IMR-90 (cell line): Measurements from ENCODE around the gene MRPL41. TPM values are rescaled to one million over a fixed set of nuclear protein-coding genes. Genes with fewer than 3 reads are reported as not detected.
"Not testable (repeated sequence)": the region's sequence is repeated elsewhere in the genome, so short reads cannot be mapped to it uniquely, and the experiment has no call there.

Experiments
- ATAC-seq: fragments of 200-7000 bp; cut with Tn5 transposase; 2 replicates; pipeline ENCODE4 v1.9.1; 2020; ENCODE audit warnings: low read depth, mild to moderate bottlenecking, moderate library complexity
- BruUV-seq: library from RNA; stranded (reverse); fragments of 400-500 nt; replicated peaks from 2 replicates; lab custom pipeline; 2021; lab: Mats Ljungman, UMichigan
- CTCF ChIA-PET: fragments of 300-600 bp; formaldehyde crosslinking; extraction: SDS; loops from one replicate; lab custom pipeline; 2021; ENCODE audit warnings: antibody characterized with exemption; lab: Yijun Ruan, JAX
- POLR2A ChIA-PET: fragments of 300-600 bp; sonication (Branson Sonifier 250); formaldehyde crosslinking; loops from one replicate; lab custom pipeline; 2022; ENCODE audit warnings: antibody characterized with exemption; ENCODE audit not compliant: unreplicated experiment; lab: Charles Lee
- DNase-seq: peaks from one replicate; pipeline ENCODE4 v3.0.0; 2013
- H2AFZ ChIP-seq: replicated peaks from 2 replicates; pipeline ENCODE3; 2013; ENCODE audit warnings: low read length, mild to moderate bottlenecking; ENCODE audit not compliant: poor library complexity
- H2AK5ac ChIP-seq: 2 replicates; pipeline ENCODE4 v1.6.1; 2013; ENCODE audit warnings: low read depth, low read length, inconsistent platforms
- H2AK9ac ChIP-seq: replicated peaks from 2 replicates; pipeline ENCODE3; 2013; ENCODE audit warnings: mild to moderate bottlenecking, low read depth, low read length, moderate library complexity; ENCODE audit not compliant: poor library complexity
- H2BK120ac ChIP-seq: 2 replicates; pipeline ENCODE4 v1.6.1; 2013; ENCODE audit warnings: low read depth, low read length, inconsistent platforms
- H2BK15ac ChIP-seq: 3 replicates; pipeline ENCODE4 v1.6.1; 2013; ENCODE audit warnings: low read depth, low read length, inconsistent platforms
- H2BK20ac ChIP-seq: 2 replicates; pipeline ENCODE4 v1.6.1; 2013; ENCODE audit warnings: low read depth, mild to moderate bottlenecking, inconsistent platforms, low read length, moderate library complexity
- H2BK5ac ChIP-seq: 2 replicates; pipeline ENCODE4 v1.6.1; 2013; ENCODE audit warnings: mild to moderate bottlenecking, low read depth, low read length, inconsistent platforms; ENCODE audit not compliant: poor library complexity, severe bottlenecking
- H3K14ac ChIP-seq: replicated peaks from 2 replicates; pipeline ENCODE4 v1.6.1; 2013; ENCODE audit warnings: low read depth, low read length, inconsistent platforms
- H3K18ac ChIP-seq: 2 replicates; pipeline ENCODE4 v1.6.1; 2013; ENCODE audit warnings: low read depth, low read length, control low read depth
- H3K23ac ChIP-seq: 2 replicates; pipeline ENCODE4 v1.6.1; 2013; ENCODE audit warnings: low read depth, low read length, inconsistent platforms
- H3K27ac ChIP-seq: 2 replicates; pipeline ENCODE4 v1.5.1; 2013; ENCODE audit warnings: mild to moderate bottlenecking, control low read depth, low read length; ENCODE audit not compliant: insufficient read depth
- H3K27me3 ChIP-seq: 2 replicates; pipeline ENCODE4 v1.6.1; 2013; ENCODE audit warnings: low read length; ENCODE audit not compliant: control insufficient read depth, insufficient read depth
- H3K36me3 ChIP-seq: 2 replicates; pipeline ENCODE4 v1.6.1; 2013; ENCODE audit warnings: low read length, mixed read lengths; ENCODE audit not compliant: control insufficient read depth, insufficient read depth
- H3K4ac ChIP-seq: 2 replicates; pipeline ENCODE4 v1.6.1; 2013; ENCODE audit warnings: low read depth, low read length, inconsistent platforms
- H3K4me1 ChIP-seq: 2 replicates; pipeline ENCODE4 v1.6.1; 2013; ENCODE audit warnings: low read length, mixed read lengths; ENCODE audit not compliant: control insufficient read depth, insufficient read depth
- H3K4me2 ChIP-seq: 2 replicates; pipeline ENCODE4 v1.6.1; 2013; ENCODE audit warnings: low read depth, mild to moderate bottlenecking, control low read depth, low read length, moderate library complexity
- H3K4me3 ChIP-seq: 2 replicates; pipeline ENCODE4 v1.5.1; 2013; ENCODE audit warnings: low read depth, mild to moderate bottlenecking, control low read depth, low read length, moderate library complexity; ENCODE audit not compliant: insufficient read depth
- H3K56ac ChIP-seq: 2 replicates; pipeline ENCODE4 v1.6.1; 2013; ENCODE audit warnings: low read length, inconsistent platforms; ENCODE audit not compliant: insufficient read depth; ENCODE audit errors: extremely low read depth
- H3K79me1 ChIP-seq, 2 experiments: 2 replicates each; pipeline ENCODE4 v1.6.1; 2013; ENCODE audit warnings: low read length in 2 of 2, inconsistent platforms in 1 of 2, low read depth in 1 of 2
- H3K9ac ChIP-seq: 2 replicates; pipeline ENCODE4 v1.6.1; 2013; ENCODE audit warnings: low read depth, low read length, control low read depth
- H3K9me1 ChIP-seq: 2 replicates; pipeline ENCODE4 v1.6.1; 2013; ENCODE audit warnings: low read length, inconsistent platforms; ENCODE audit not compliant: insufficient read depth
- H3K9me3 ChIP-seq: 2 replicates; pipeline ENCODE4 v1.6.1; 2013; ENCODE audit warnings: low read length; ENCODE audit not compliant: control insufficient read depth, insufficient read depth
- H4K20me1 ChIP-seq: 2 replicates; pipeline ENCODE4 v1.6.1; 2013; ENCODE audit warnings: low read length, inconsistent platforms; ENCODE audit not compliant: insufficient read depth
- H4K5ac ChIP-seq: 2 replicates; pipeline ENCODE4 v1.6.1; 2013; ENCODE audit warnings: mild to moderate bottlenecking, low read depth, low read length, control low read depth
- H4K8ac ChIP-seq, 2 experiments: 2 replicates each; pipeline ENCODE4 v1.6.1; 2013; ENCODE audit warnings: low read depth in 2 of 2, low read length in 2 of 2, control low read depth in 1 of 2, inconsistent platforms in 1 of 2
- H4K91ac ChIP-seq: 2 replicates; pipeline ENCODE4 v1.6.1; 2013; ENCODE audit warnings: low read depth, low read length, inconsistent platforms; ENCODE audit not compliant: insufficient read depth
- FOS ChIP-seq: fragments of 150-350 bp; IDR thresholded peaks from 2 replicates; pipeline ENCODE4 v1.6.1; 2016; ENCODE audit warnings: low read depth, low read length
- RAD21 ChIP-seq: IDR thresholded peaks from 2 replicates; pipeline ENCODE4 v1.6.1; 2012; ENCODE audit warnings: low read length, improper control_type of control experiment
- RCOR1 ChIP-seq: IDR thresholded peaks from 2 replicates; pipeline ENCODE4 v1.6.1; 2012; ENCODE audit warnings: mild to moderate bottlenecking, low read length, improper control_type of control experiment; ENCODE audit not compliant: insufficient replicate concordance
- RFX5 ChIP-seq: IDR thresholded peaks from 2 replicates; pipeline ENCODE4 v1.8.0; 2012; ENCODE audit warnings: low read depth, mild to moderate bottlenecking, low read length, moderate library complexity
- WGBS, 2 experiments: methylation state at CpG; one replicate each; pipeline versions ENCODE4 v1.1.5 to v1.1.7; 2013; ENCODE audit warnings: missing lambda C conversion rate in 2 of 2; ENCODE audit not compliant: insufficient read length in 1 of 2; ENCODE audit errors: extremely low coverage in 2 of 2; 5-methylcytosine and 5-hydroxymethylcytosine counted together
- dilution Hi-C: fragments of 300-500 bp; cut with HindIII; formaldehyde crosslinking; loops from one replicate; pipeline ENCODE4 v1.14.3; 2018; ENCODE audit warnings: low sequenced_read_pairs; ENCODE audit not compliant: unreplicated experiment
- in situ Hi-C: fragments of 300-500 bp; cut with MboI; formaldehyde crosslinking; loops from 3 replicates; pipeline ENCODE4 v1.14.3; 2019; ENCODE audit warnings: low sequenced_read_pairs, inconsistent platforms, mixed read lengths
- intact Hi-C: fragments of 100-400 bp; cut with micrococcal nuclease; formaldehyde crosslinking; loops from 2 replicates; pipeline ENCODE4 v1.10.0; 2022
- polyA plus RNA-seq, 3 experiments: library from polyadenylated mRNA; depleted of rRNA; stranded (reverse); fragments of >200 nt; gene quantifications; 2 replicates each; pipeline ENCODE4 v1.2.3, GENCODE V29; 2012; ENCODE audit warnings: low replicate concordance in 1 of 3
- total RNA-seq: library from RNA; depleted of rRNA; stranded (reverse); fragments of >200 nt; gene quantifications from 2 replicates; pipeline ENCODE4 v1.2.3, GENCODE V29; 2012

The MRPL41 gene
- total and polyA plus RNA-seq, 2 of the 4 experiments (the other 2 are of a cell fraction): 15.6 to 38.9 TPM

- Histone ChIP-seq H2BK20ac (no peak overlapping the region), H3K14ac (no peak overlapping the region), H3K4me2 (no peak overlapping the region), H3K27ac (no peak overlapping the region), H3K9me3 (no peaks in the 10 kb centered on the region), H3K4me3 (no peak overlapping the region), H3K27me3 (no peaks in the 10 kb centered on the region), H3K4ac (no peak overlapping the region), H4K20me1 (peaks cover 10% of the 10 kb centered on the region; the same call in 1 of the 2 replicates), H3K79me1 (peaks cover 7 to 24% of the 10 kb centered on the region in 2 experiments), H4K8ac (no peak overlapping the region), H2AK9ac (no peak overlapping the region), H3K9me1 (no peaks in the 10 kb centered on the region), H2AFZ (no peak overlapping the region), H4K5ac (no peak overlapping the region), H4K91ac (no peak overlapping the region), H3K23ac (no peak overlapping the region), H2AK5ac (no peak overlapping the region), H3K36me3 (peaks cover 4% of the 10 kb centered on the region), H2BK5ac (no peak overlapping the region), H3K9ac (no peak overlapping the region), H3K56ac (no peak overlapping the region), H3K18ac (no peak overlapping the region), H3K4me1 (peaks cover 7% of the 10 kb centered on the region), H2BK120ac (no peak overlapping the region), H2BK15ac (no peak overlapping the region)
- no TSS peak for BruUV-seq
- POLR2A ChIA-PET: no interaction called here
- ATAC-seq (no peak), DNase-seq (no peak)
- no peak for TF ChIP-seq FOS
- no peak for TF ChIP-seq RAD21
- no peak for TF ChIP-seq RCOR1
- no peak for TF ChIP-seq RFX5
- CTCF ChIA-PET: no interaction called here
- dilution Hi-C loops (no loop called here), intact Hi-C loops (no loop called here), in situ Hi-C loops (no loop called here)
- WGBS, 2 experiments: 80% methylated on average over 1 of the region's 12 CpGs; no CpG with 5 or more reads in 1 of the 2 experiments
Measured at GRCh38 chr9:137593176-137593575, 41.5 kb downstream of the MRPL41 start.

GRCh38 chr9:137596577-137596976, 44.9 kb downstream of the MRPL41 start:
- H4K8ac ChIP-seq, H2BK20ac ChIP-seq, H2AK5ac ChIP-seq, H3K9me1 ChIP-seq, dilution Hi-C loops, ATAC-seq, H3K18ac ChIP-seq, H4K20me1 ChIP-seq, H3K27me3 ChIP-seq, H3K79me1 ChIP-seq, H3K4me1 ChIP-seq, POLR2A ChIA-PET, H3K4me3 ChIP-seq, H3K23ac ChIP-seq, H3K4ac ChIP-seq, intact Hi-C loops, DNase-seq, H3K56ac ChIP-seq, H2AFZ ChIP-seq, H3K36me3 ChIP-seq, H2BK120ac ChIP-seq, H3K9me3 ChIP-seq, H2BK5ac ChIP-seq, H4K91ac ChIP-seq, H3K14ac ChIP-seq, H4K5ac ChIP-seq, H3K27ac ChIP-seq, BruUV-seq, in situ Hi-C loops, H2AK9ac ChIP-seq, H3K4me2 ChIP-seq, H2BK15ac ChIP-seq, CTCF ChIA-PET, H3K9ac ChIP-seq: not testable (repeated sequence)
- WGBS, 2 experiments: no CpG with 5 or more reads among the region's 7 CpGs
